ENCODE results near the gene PFN4.
"Not testable (repeated sequence)": the region's sequence is repeated elsewhere in the genome, so short reads cannot be mapped to it uniquely, and the experiment has no call there.

DNA sequence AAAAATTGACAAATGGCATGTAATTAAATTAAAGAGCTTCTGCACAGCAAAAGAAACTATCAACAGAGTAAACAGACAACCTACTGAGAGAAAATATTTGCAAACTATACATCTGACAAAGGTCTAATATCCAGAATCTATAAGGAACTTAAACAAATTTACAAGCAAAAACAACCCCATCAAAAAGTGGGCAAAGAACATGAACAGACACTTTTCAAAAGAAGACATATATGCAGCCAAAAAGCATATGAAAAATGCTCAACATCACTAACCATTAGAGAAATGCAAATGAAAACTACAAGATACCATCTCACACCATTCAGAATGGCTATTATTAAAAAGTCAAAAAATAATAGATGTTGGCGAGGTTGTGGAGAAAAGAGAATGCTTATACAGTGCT lies 13.7 kb downstream of the PFN4 start:
- TF ChIP-seq, protein P1, sequence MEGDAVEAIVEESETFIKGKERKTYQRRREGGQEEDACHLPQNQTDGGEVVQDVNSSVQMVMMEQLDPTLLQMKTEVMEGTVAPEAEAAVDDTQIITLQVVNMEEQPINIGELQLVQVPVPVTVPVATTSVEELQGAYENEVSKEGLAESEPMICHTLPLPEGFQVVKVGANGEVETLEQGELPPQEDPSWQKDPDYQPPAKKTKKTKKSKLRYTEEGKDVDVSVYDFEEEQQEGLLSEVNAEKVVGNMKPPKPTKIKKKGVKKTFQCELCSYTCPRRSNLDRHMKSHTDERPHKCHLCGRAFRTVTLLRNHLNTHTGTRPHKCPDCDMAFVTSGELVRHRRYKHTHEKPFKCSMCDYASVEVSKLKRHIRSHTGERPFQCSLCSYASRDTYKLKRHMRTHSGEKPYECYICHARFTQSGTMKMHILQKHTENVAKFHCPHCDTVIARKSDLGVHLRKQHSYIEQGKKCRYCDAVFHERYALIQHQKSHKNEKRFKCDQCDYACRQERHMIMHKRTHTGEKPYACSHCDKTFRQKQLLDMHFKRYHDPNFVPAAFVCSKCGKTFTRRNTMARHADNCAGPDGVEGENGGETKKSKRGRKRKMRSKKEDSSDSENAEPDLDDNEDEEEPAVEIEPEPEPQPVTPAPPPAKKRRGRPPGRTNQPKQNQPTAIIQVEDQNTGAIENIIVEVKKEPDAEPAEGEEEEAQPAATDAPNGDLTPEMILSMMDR (IDR thresholded peaks at IDR 0.05): not testable (repeated sequence)
- TF ChIP-seq, protein P2, sequence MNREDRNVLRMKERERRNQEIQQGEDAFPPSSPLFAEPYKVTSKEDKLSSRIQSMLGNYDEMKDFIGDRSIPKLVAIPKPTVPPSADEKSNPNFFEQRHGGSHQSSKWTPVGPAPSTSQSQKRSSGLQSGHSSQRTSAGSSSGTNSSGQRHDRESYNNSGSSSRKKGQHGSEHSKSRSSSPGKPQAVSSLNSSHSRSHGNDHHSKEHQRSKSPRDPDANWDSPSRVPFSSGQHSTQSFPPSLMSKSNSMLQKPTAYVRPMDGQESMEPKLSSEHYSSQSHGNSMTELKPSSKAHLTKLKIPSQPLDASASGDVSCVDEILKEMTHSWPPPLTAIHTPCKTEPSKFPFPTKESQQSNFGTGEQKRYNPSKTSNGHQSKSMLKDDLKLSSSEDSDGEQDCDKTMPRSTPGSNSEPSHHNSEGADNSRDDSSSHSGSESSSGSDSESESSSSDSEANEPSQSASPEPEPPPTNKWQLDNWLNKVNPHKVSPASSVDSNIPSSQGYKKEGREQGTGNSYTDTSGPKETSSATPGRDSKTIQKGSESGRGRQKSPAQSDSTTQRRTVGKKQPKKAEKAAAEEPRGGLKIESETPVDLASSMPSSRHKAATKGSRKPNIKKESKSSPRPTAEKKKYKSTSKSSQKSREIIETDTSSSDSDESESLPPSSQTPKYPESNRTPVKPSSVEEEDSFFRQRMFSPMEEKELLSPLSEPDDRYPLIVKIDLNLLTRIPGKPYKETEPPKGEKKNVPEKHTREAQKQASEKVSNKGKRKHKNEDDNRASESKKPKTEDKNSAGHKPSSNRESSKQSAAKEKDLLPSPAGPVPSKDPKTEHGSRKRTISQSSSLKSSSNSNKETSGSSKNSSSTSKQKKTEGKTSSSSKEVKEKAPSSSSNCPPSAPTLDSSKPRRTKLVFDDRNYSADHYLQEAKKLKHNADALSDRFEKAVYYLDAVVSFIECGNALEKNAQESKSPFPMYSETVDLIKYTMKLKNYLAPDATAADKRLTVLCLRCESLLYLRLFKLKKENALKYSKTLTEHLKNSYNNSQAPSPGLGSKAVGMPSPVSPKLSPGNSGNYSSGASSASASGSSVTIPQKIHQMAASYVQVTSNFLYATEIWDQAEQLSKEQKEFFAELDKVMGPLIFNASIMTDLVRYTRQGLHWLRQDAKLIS (CRISPR knock-in tag; IDR thresholded peaks at IDR 0.05; ENCODE audit: borderline replicate concordance): not testable (repeated sequence)
- not testable (repeated sequence) for TF ChIP-seq ZBTB21 (CRISPR knock-in tag; IDR thresholded peaks at IDR 0.05; ENCODE audit: borderline replicate concordance); NR3C1 (CRISPR knock-in tag; conservative IDR thresholded peaks at IDR 0.05; ENCODE audit: low read depth); ZSCAN18 (CRISPR knock-in tag; IDR thresholded peaks at IDR 0.05); NFE2L1 (CRISPR knock-in tag; IDR thresholded peaks at IDR 0.05); SP1 (CRISPR knock-in tag; conservative IDR thresholded peaks at IDR 0.05); GRHL2 (CRISPR knock-in tag; IDR thresholded peaks at IDR 0.05; ENCODE audit: insufficient replicate concordance, severe bottlenecking)
- TF ChIP-seq, protein P3, sequence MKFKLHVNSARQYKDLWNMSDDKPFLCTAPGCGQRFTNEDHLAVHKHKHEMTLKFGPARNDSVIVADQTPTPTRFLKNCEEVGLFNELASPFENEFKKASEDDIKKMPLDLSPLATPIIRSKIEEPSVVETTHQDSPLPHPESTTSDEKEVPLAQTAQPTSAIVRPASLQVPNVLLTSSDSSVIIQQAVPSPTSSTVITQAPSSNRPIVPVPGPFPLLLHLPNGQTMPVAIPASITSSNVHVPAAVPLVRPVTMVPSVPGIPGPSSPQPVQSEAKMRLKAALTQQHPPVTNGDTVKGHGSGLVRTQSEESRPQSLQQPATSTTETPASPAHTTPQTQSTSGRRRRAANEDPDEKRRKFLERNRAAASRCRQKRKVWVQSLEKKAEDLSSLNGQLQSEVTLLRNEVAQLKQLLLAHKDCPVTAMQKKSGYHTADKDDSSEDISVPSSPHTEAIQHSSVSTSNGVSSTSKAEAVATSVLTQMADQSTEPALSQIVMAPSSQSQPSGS (CRISPR knock-in tag; IDR thresholded peaks at IDR 0.05; ENCODE audit: borderline replicate concordance, low read depth): not testable (repeated sequence)
- TF ChIP-seq, protein P4, sequence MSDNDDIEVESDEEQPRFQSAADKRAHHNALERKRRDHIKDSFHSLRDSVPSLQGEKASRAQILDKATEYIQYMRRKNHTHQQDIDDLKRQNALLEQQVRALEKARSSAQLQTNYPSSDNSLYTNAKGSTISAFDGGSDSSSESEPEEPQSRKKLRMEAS (CRISPR knock-in tag; IDR thresholded peaks at IDR 0.05): not testable (repeated sequence)
